Adrenal gland (tissue), 12 donors: ENCODE data around the gene CAPN5. TPM values are rescaled to one million over a fixed set of nuclear protein-coding genes. Genes with fewer than 3 reads are reported as not detected.

Experiments
- DNase-seq, 7 donors: peaks; one replicate each; pipeline ENCODE4 v3.0.0-alpha.2; 2019 to 2020
- H3K27ac ChIP-seq, 5 donors: fragments of 200-600 bp; sonication (generic) in 4 of 5; 1 replicate in 3 of 5; 2 replicates in 2 of 5; pipeline versions ENCODE4 v1.5.1 to v1.8.0; 2016 to 2020; ENCODE audit warnings: mild to moderate bottlenecking in 1 of 5
- H3K27me3 ChIP-seq: fragments of 200-600 bp; 2 replicates; pipeline ENCODE4 v1.8.0; 2021
- H3K36me3 ChIP-seq, 2 donors: fragments of 200-600 bp; replicated peaks in 1 of 2; 1 replicate in 1 of 2; 2 replicates in 1 of 2; pipeline versions ENCODE4 v1.5.1 to v1.8.0; 2018 to 2022
- H3K4me1 ChIP-seq, 2 donors: fragments of 200-600 bp; replicated peaks in 1 of 2; 1 replicate in 1 of 2; 2 replicates in 1 of 2; pipeline versions ENCODE4 v1.5.1 to v1.8.0; 2018 to 2021
- H3K4me3 ChIP-seq, 4 donors: fragments of 200-600 bp; sonication (generic) in 3 of 4; one replicate each; pipeline ENCODE4 v1.5.1; 2016 to 2018
- H3K9me3 ChIP-seq, 3 donors: fragments of 200-600 bp; sonication (generic) in 1 of 3; replicated peaks in 1 of 3; 1 replicate in 2 of 3; 2 replicates in 1 of 3; pipeline versions ENCODE4 v1.5.1 to v1.8.0; 2016 to 2021
- CTCF ChIP-seq, 6 experiments: fragments of 450-650 bp in 4 of 6; fragments of 200-600 bp in 2 of 6; sonication (generic) in 1 of 6; IDR thresholded peaks; 1 replicate in 5 of 6; 2 replicates in 1 of 6; pipeline versions ENCODE4 v1.5.1 to v1.8.0; 2016 to 2021; ENCODE audit warnings: antibody characterized with exemption in 6 of 6, mild to moderate bottlenecking in 2 of 6, moderate library complexity in 1 of 6
- POLR2A ChIP-seq, 2 donors: fragments of 450-650 bp; IDR thresholded peaks; one replicate each; pipeline ENCODE4 v1.6.1; 2017; ENCODE audit warnings: antibody characterized with exemption in 2 of 2, mild to moderate bottlenecking in 2 of 2, moderate library complexity in 1 of 2
- WGBS, 4 donors: extraction: QIAGEN DNeasy Blood & Tissue Kit in 2 of 4; methylation state at CpG; one replicate each; pipeline versions ENCODE4 v1.1.5 to v1.1.7; 2013 to 2017; 5-methylcytosine and 5-hydroxymethylcytosine counted together
- intact Hi-C, 2 donors: fragments of 100-400 bp; cut with DNase I; formaldehyde crosslinking; loops; one replicate each; pipeline versions ENCODE4 v1.14.1 to v1.15.0; 2022 to 2023
- polyA plus RNA-seq, 3 donors: library from polyadenylated mRNA; stranded (reverse); fragments of 200-250 nt in 2 of 3; fragments of 350-450 nt in 1 of 3; fragmentation: Illumina TruSeq in 1 of 3; extraction: RNeasy Lipid Tissue Mini Kit (QIAGEN cat#74804) in 1 of 3; gene quantifications; one replicate each; pipeline ENCODE4 v1.2.3, GENCODE V29; 2013 to 2014
- total RNA-seq, 9 donors: library from RNA; depleted of rRNA in 4 of 9; stranded (reverse); fragments of >200 nt in 4 of 9; fragments of 120-200 nt in 1 of 9; fragmentation: NEBNext Ultra II Directional in 1 of 9; extraction: Animal tissue kit (Norgen Biotek cat#: 25700) in 1 of 9; gene quantifications; one replicate each; pipeline versions ENCODE4 v1.1.0 to v1.2.4, GENCODE V29; 2013 to 2023
- donor health status: healthy with polysubstance abuse.
- donor health status: Bipolar disorder and iron deficiency.
- donor health status: DM: yes; HTN: yes; CAD: no.
- donor health status: DM: no; HTN: no; CAD: no.
- donor health status: DM: no; HTN: no; CAD: no.
- donor health status: DM: yes; HTN: yes; CAD: no.

Gene CAPN5
- total and polyA plus RNA-seq, 12 donors = 5.6 to 29.6 (median 18.4) TPM

- TF ChIP-seq CTCF (IDR thresholded peaks at IDR 0.05) (no peak), POLR2A (IDR thresholded peaks at IDR 0.05) (no peak)
- intact Hi-C loops = no loop called here
- H3K4me1 ChIP-seq = no peaks in the 10 kb centered on the region
- H3K27me3 ChIP-seq = no peaks in the 10 kb centered on the region
- H3K4me3 ChIP-seq = no peak overlapping the region
- H3K27ac ChIP-seq = no peak overlapping the region
- no peaks in the 10 kb centered on the region for H3K36me3 ChIP-seq
- WGBS, 4 donors = 87 to 97% (median 93%) methylated on average over 2 of the region's 2 CpGs
- H3K9me3 ChIP-seq = no peaks in the 10 kb centered on the region
- DNase-seq = no peak
Measured at GRCh38 chr11:77020734-77021133, 46.0 kb upstream of the CAPN5 start.

- DNase-seq = no peak
- Histone ChIP-seq H3K36me3 (no peaks in the 10 kb centered on the region), H3K27ac (no peak overlapping the region), H3K27me3 (peaks cover 4% of the 10 kb centered on the region), H3K9me3 (no peaks in the 10 kb centered on the region), H3K4me1 (no peaks in the 10 kb centered on the region), H3K4me3 (no peak overlapping the region)
- intact Hi-C loops = no loop called here
- no peak for TF ChIP-seq CTCF (IDR thresholded peaks at IDR 0.05)
- TF ChIP-seq POLR2A (IDR thresholded peaks at IDR 0.05) = no peak
Measured at GRCh38 chr11:77024745-77025144, 42.0 kb upstream of the CAPN5 start.

- Histone ChIP-seq H3K4me1 (no peaks in the 10 kb centered on the region), H3K27me3 (peaks cover 9% of the 10 kb centered on the region), H3K4me3 (no peak overlapping the region), H3K27ac (no peak overlapping the region), H3K36me3 (no peaks in the 10 kb centered on the region), H3K9me3 (no peaks in the 10 kb centered on the region)
- no peak for DNase-seq
- intact Hi-C loops = no loop called here
- no peak for TF ChIP-seq POLR2A (IDR thresholded peaks at IDR 0.05)
- no peak for TF ChIP-seq CTCF (IDR thresholded peaks at IDR 0.05)
- 95 to 98% (median 97%) methylated on average over 3 of the region's 3 CpGs for WGBS, 4 donors
Measured at GRCh38 chr11:77026221-77026620, 40.5 kb upstream of the CAPN5 start.

GRCh38 chr11:77026743-77027142, 40.0 kb upstream of the CAPN5 start:
- intact Hi-C loops = no loop called here
- TF ChIP-seq CTCF (IDR thresholded peaks at IDR 0.05) = no peak
- TF ChIP-seq POLR2A (IDR thresholded peaks at IDR 0.05) = no peak
- WGBS, 4 donors = 91 to 96% (median 93%) methylated on average over 2 of the region's 2 CpGs
- Histone ChIP-seq H3K27ac (no peak overlapping the region), H3K4me1 (no peaks in the 10 kb centered on the region), H3K9me3 (no peaks in the 10 kb centered on the region), H3K4me3 (no peak overlapping the region), H3K36me3 (no peaks in the 10 kb centered on the region), H3K27me3 (peaks cover 14% of the 10 kb centered on the region)
- no peak for DNase-seq
